GM20000 (cell line): ENCODE data around the gene NRGN.

Experiments
- DNase-seq: peaks from one replicate; pipeline ENCODE4 v3.0.0; 2012; ENCODE audit warnings: low spot score
- TF ChIP-seq, protein P1 (sequence below): IDR thresholded peaks from 2 replicates; pipeline ENCODE4 v1.5.1; 2012; ENCODE audit warnings: mild to moderate bottlenecking, control low read depth; ENCODE audit errors: extremely low read depth, missing control alignments

NRGN gene

DNA sequence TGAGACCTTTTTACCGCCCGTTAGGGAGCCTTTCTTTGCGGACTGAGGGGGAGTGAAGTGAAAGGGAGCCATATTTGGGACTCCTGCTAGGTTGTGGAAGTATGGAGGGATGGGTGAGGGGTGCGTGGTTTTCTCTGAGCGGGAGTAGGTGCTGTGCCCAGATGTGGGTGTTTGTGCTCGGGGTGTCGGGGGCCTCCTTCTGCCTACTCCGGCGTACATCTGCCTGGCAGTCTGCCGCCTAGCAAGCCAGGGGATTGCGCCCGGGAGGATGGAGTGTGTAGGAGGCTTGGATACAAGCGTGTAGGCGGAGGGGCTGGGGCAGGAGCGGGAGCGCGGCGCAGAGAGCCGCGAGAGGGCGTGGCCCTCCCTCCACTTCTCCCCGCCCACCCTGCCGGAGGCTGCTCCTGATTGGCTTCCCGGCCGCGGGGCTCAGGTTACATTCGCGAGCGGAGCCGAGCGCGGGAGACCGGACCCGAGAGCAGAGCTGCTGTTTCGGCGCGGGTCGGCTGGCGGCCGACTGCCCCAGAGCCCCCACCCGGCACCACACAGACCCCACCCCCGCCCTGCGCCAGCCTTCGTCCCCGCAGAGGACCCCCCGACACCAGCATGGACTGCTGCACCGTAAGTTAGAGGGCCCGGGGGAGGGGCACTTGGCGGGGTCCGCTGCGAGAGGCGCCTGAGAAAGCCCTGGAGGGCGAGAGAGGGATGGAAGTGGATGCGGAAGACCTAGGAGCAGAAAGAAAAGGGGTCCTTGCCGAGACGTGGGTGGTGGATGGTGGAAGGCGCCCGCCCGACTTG is at the start of gene NRGN:
TSS of gene NRGN (plus strand) at position 464 of the 798 bp plus-strand sequence. CDS start at position 607, 143 bp downstream.
- peak; percentile 96 for DNase-seq
- TF ChIP-seq, protein P1, sequence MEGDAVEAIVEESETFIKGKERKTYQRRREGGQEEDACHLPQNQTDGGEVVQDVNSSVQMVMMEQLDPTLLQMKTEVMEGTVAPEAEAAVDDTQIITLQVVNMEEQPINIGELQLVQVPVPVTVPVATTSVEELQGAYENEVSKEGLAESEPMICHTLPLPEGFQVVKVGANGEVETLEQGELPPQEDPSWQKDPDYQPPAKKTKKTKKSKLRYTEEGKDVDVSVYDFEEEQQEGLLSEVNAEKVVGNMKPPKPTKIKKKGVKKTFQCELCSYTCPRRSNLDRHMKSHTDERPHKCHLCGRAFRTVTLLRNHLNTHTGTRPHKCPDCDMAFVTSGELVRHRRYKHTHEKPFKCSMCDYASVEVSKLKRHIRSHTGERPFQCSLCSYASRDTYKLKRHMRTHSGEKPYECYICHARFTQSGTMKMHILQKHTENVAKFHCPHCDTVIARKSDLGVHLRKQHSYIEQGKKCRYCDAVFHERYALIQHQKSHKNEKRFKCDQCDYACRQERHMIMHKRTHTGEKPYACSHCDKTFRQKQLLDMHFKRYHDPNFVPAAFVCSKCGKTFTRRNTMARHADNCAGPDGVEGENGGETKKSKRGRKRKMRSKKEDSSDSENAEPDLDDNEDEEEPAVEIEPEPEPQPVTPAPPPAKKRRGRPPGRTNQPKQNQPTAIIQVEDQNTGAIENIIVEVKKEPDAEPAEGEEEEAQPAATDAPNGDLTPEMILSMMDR: no peak

DNA sequence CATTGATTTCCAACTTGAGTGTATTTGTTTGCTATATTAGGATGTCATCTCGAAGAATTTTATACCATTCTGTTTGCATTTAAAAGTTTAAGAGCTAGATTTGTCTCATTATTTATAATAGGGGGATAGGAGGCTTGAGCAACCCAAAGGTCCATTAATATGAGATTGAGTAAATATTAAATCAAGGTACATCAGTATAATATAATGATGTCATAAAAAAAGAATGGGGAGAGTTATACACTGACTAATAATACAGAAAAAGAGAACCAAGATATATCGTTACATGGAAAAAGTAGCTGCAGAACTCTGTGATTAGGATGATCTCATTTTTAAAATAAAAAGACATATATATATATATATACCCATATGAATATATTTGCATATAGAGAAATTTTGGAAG is 46.6 kb upstream of the NRGN start:
- TF ChIP-seq, protein P1: no peak
- DNase-seq: no peak

DNA sequence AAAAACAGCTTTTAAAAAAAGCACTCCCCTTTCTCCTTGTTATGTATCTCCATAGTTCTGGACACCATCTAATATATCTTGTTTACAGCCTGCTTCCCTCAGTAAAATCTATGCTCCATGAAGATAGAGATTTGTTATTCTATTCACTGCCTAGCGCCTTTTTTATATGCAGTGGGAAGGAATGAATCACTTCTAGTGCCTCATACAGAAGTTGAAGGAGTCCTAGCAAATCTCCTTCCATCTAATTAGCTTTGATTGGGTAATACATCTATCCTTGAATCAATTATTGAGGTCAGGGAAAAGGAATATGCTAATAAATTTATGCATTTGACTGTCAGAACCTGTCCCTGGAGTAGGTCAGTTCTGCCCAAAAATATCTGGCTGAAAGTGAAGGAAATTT is 40.2 kb upstream of the NRGN start:
- no peak for DNase-seq
- TF ChIP-seq, protein P1: no peak

- TF ChIP-seq, protein P1: no peak
- no peak for DNase-seq
Measured at GRCh38 chr11:124700028-124700427, 39.7 kb upstream of the NRGN start.

DNA sequence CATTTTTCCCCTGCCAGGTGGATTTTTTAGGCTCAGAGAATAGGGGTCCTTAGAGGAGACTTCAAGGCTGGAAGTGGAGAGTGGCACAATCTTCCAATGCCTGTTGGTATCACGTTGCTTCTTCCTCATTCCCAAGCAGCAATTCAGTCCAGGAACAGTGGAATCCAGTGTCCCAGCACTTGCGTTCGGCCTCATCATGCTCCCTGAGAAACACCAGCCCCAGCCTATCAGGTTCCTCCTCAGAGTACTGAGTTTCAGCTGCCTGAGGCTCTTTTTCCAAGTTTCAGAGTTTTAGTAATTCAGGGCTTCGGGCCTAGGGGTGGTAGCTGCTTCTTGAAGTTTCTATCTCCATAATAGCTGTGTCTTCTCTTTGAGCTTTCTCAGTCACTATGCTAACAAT is 31.9 kb upstream of the NRGN start:
- TF ChIP-seq, protein P1: no peak
- no peak for DNase-seq

- DNase-seq: no peak
- TF ChIP-seq, protein P1: no peak
Measured at GRCh38 chr11:124712392-124712791, 27.4 kb upstream of the NRGN start.

- TF ChIP-seq, protein P1: no peak
- DNase-seq: no peak
Measured at GRCh38 chr11:124716591-124716990, 23.2 kb upstream of the NRGN start.
